Stimulated activated CD4-positive, alpha-beta T cell treated with anti-CD3 and anti-CD28 coated beads, Interleukin-15, amount 100 ng/mL, for 24 hours (primary cell): ENCODE data around the gene RNU6-9.

Experiments
- DNase-seq: peaks from one replicate; pipeline ENCODE4 v3.0.0-alpha.2; 2020

The RNU6-9 gene

GRCh38 chr19:919199-920050 is 26.1 kb downstream of the RNU6-9 start:
- DNase-seq, result peak; percentile 63

GRCh38 chr19:920051-920864 is 27.0 kb downstream of the RNU6-9 start:
- DNase-seq, result peak; percentile 77

- DNase-seq, result peak; percentile 65
Observed at GRCh38 chr19:924553-925086, 31.3 kb downstream of the RNU6-9 start.

- peak; percentile 77 for DNase-seq
Observed at GRCh38 chr19:925087-925525, 31.8 kb downstream of the RNU6-9 start.

GRCh38 chr19:925526-926322 is 32.4 kb downstream of the RNU6-9 start, which contains the start of gene ARID3A:
Gene ARID3A (plus strand): TSS chr19:926035. CDS start chr19:929529, 3,494 bp downstream.
- peak; percentile 83 for DNase-seq

DNA sequence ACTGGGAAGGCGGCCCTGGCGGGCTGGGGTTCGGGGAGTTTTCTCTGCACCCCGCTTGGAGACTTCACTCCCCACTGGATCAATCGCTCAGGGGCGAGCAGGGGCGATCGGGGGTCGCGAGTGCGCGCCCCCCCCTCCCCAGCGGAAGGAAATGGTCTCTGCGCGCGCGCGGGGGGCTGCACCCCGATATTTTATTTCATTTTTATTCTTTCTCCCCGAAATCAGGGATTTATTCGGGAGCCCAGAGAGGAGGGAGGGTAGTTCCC is 33.0 kb downstream of the RNU6-9 start:
- DNase-seq, result no peak

- DNase-seq, result peak; percentile 76
Observed at GRCh38 chr19:926589-927350, 33.5 kb downstream of the RNU6-9 start.

DNA sequence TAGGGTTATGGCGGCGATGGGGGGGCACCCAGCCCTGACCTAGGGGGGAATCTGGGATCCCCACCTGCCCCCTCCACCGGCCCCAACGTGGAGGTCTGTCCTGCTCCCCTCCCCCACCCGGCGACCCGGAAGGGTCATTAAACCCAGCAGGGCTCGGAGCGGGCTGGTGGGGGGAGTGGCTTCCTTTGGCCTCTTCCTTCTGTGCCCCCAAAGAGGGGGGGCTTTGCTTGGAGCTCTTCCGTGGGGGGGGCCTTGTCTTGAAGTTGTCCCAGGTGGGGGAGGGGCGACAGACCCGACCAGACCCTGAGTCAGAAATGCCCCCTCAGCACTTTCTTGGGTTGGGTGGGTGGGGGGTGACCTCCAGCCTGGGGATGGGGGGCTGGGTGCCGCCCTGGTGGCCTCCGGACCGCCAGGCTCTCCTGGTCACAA is 34.1 kb downstream of the RNU6-9 start:
- DNase-seq, result no peak

GRCh38 chr19:927780-928401 is 34.6 kb downstream of the RNU6-9 start:
- no peak for DNase-seq

GRCh38 chr19:928471-929202 is 35.4 kb downstream of the RNU6-9 start:
- DNase-seq, result no peak

DNA sequence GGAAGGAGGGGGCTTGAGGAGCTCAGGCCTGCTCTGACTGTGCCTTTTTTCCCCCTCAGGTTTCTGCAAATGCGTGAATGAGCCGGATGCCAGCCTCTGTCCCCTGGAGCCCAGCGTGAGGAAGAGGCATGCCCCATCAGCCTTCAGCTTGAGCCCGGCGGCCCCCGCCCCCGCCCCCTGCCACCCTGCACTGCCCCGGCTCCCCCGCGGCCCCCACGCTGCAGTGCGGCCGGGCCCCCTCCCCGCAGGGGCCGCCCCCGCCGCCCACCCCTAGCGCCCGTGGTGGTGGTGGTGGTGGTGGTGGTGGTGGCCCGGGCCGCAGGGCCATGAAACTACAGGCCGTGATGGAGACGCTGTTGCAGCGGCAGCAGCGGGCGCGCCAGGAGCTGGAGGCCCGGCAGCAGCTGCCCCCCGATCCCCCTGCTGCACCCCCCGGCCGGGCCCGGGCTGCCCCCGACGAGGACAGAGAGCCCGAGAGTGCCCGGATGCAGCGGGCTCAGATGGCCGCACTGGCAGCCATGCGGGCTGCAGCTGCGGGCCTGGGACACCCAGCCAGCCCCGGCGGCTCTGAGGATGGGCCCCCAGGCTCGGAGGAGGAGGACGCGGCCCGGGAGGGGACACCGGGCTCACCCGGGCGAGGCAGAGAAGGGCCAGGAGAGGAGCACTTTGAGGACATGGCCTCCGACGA is 36.1 kb downstream of the RNU6-9 start:
- DNase-seq, result no peak

GRCh38 chr19:929891-930258 is 36.6 kb downstream of the RNU6-9 start:
- DNase-seq, result no peak

DNA sequence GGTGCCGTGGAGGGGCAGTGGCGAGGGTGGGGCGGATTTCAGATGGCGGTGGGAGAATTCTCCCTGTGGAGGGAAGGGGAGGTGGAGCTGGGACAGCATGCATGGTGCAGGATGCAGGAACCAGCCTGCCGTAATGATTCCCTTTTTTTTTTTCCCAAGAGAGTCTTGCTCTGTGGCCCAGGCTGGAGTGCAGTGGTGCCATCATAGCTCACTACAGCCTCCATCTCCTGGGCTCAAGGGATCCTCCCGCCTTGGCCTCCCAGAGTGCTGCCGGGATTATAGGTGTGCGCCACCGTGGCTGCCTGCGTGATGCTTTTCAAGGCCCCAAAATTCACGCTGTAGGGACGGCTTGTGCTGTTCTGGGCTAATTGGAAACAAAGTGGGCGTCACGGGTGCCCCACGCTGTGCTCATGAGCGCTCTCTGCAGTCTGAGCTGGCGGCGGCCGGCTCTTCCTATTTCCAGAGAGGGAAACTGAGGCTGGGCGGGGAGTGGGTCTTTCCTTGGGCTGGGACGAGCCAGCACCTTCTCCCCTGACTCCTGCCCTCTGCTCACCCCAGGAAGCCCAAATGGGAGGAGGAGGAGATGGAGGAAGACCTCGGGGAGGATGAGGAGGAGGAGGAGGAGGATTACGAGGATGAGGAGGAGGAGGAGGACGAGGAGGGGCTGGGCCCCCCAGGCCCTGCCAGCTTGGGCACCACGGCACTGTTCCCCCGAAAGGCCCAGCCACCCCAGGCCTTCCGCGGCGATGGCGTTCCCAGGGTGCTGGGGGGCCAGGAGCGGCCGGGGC is 38.8 kb downstream of the RNU6-9 start:
- no peak for DNase-seq

- peak; percentile 40 for DNase-seq
Observed at GRCh38 chr19:932648-933552, 39.6 kb downstream of the RNU6-9 start.

DNA sequence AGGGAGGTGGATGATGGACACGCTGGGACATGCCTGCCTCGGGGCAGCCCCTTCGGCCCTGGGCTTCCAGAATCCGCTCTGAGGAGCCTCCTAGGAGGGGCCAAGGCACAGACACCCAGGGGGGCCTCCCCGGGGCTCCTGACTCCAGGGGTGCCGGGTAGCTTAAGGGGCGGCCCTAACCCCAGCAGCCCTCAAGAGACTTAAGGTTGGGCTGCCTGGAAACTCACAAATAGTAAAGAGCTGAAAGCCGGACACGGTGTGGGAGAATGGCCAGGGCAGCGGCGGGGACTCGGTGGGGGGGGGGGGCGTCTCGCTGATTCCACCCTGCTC is 40.2 kb downstream of the RNU6-9 start:
- DNase-seq, result no peak

DNA sequence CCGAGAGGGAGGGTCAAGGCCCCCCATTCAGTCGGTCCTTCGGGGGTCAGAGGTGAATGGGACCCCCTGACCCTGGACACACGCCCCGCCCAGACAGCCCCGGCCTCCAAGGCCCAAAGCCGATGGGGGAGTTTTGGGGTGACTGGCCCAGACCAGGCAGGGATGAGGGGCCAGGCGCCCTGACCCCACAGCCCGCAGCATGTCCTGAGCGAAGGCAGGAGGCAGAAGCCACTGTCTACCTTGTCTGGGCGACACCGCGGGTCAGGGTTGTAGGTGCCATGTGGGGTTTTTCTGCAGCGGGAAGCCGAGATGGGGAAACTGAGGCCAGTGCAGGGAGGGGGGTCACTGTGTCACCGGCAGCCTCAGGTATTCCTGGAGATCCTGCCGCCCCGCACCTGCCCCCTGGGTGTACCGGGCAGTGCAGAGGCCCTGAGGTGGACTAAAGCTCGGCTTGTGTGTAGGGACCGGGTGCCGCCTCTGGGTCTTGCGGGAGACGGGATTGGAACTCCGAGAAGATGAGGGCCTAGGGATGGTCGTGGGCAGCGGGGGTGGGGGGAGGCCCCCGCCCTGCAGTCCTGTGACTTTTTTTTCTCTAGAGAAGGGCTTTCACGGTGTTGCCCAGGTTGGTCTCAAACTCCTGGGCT is 41.0 kb downstream of the RNU6-9 start:
- no peak for DNase-seq

DNA sequence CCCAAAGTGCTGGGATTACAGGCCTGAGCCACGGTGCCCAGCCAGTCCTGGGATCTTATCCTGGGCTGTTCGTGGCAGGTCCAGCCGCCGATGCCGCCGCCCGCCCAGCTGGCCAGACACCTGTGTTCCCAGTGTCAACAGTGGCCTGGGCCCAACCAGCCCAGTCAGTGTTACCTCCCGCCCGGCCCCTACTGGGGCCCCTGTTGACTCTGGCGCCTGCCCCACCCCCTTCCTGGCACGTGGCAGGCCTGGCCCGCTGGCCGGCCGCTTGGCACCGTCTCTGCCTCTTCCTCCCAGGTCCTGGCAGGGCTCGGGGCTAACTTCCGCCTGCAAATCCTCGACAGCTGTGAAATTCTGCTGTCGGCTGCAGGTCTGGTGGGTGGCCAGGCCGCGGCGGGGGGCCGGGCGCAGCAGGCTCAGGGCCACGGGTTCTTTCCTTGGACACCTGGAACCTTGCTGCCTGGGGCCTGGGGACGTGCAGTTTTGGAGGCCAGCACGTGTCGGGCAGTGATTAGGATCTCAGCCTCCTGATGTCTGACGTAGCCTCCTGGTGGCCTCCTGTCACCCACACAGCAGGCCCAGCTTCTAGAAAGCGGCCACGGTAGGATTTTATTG is 41.7 kb downstream of the RNU6-9 start:
- no peak for DNase-seq

DNA sequence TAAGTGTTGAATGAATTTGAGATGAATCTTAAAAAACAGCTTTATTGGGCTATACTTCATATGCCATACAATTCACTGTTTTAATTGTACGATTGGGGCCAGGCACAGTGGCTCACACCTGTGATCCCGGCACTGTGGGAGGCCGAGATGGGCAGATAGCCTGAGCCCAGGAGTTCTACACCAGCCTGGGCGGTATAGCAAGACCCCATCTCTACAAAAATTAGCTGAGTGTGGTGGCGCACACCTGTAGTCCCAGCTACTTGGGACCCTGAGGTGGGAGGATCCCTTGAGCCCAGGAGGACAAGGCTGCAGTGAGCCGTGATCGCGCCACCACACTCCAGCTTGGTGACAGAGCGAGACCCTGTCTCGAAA is 42.9 kb downstream of the RNU6-9 start:
- DNase-seq, result no peak
